ENCODE data around the gene SLC45A2. TPM values are rescaled to one million over a fixed set of nuclear protein-coding genes. Genes with fewer than 3 reads are reported as not detected.

Gene SLC45A2
- total and polyA plus RNA-seq, 2 of the 8 experiments (the other 6 are each of a cell fraction or from before 2014, with no cell fraction given): 0.09 TPM; not detected in 1

- H3K27me3 ChIP-seq (replicated peaks in 1 of 4; ENCODE audit: control insufficient read depth in 3 of 4, extremely low read depth in 1 of 4, insufficient read depth in 3 of 4, low read length in 3 of 4): peaks cover 0 to 17% (median 13%) of the 10 kb centered on the region in 4 experiments; a peak in 5 of 7 replicates
- ChIA-PET CTCF (ENCODE audit: partially characterized antibody) (interaction anchor here (0.5 to 1.3 kb wide), 6 partner anchors 22 to 146 kb away, joined by 3 to 7 read pairs (median 4); no protein-coding TSS in a partner anchor), POLR2A (ENCODE audit: partially characterized antibody) (interaction anchor here (0.9 kb wide), 1 partner anchor 476 kb away, joined by 3 read pairs; no protein-coding TSS in a partner anchor)
- no peak overlapping the region for H3K23ac ChIP-seq (ENCODE audit: insufficient read length)
- no peaks in the 10 kb centered on the region for H3K36me3 ChIP-seq (ENCODE audit: control insufficient read depth in 2 of 4, insufficient read depth in 4 of 4, low read length in 3 of 4)
- DNase-seq (ENCODE audit: low read depth in 1 of 2, low spot score in 2 of 2) (no peak), FAIRE-seq (no peak)
- H3K4ac ChIP-seq (replicated peaks; ENCODE audit: insufficient read length, low read depth, low read length): no peak overlapping the region
- H2AK5ac ChIP-seq (ENCODE audit: low read depth, low read length): no peak overlapping the region
- no peak overlapping the region for H3K4me3 ChIP-seq (ENCODE audit: extremely low read depth in 1 of 4, insufficient read depth in 2 of 4, low read depth in 3 of 4, low read length in 4 of 4)
- H3K14ac ChIP-seq (ENCODE audit: insufficient read length): no peak overlapping the region
- no peak overlapping the region for H4K91ac ChIP-seq (replicated peaks; ENCODE audit: insufficient read length, low read length)
- 93% methylated on average over 8 of the region's 8 CpGs; no CpG with 5 or more reads in 1 of the 2 experiments for WGBS, 2 experiments (ENCODE audit: extremely low coverage in 1 of 2, insufficient coverage in 1 of 2, insufficient read length in 1 of 2, insufficient replicate concordance in 2 of 2, low coverage in 1 of 2, low lambda C conversion rate in 2 of 2, missing lambda C conversion rate in 1 of 2)
- H3K23me2 ChIP-seq (ENCODE audit: low read depth, low read length): peaks cover 7% of the 10 kb centered on the region
- no peak overlapping the region for H2BK12ac ChIP-seq (ENCODE audit: low read depth, low read length)
- no peak overlapping the region for H2AFZ ChIP-seq (ENCODE audit: low read length)
- H3K4me2 ChIP-seq (ENCODE audit: insufficient read depth in 1 of 2, low read depth in 2 of 2, low read length in 2 of 2): no peak overlapping the region
- H2BK15ac ChIP-seq (ENCODE audit: low read length): no peak overlapping the region
- no peaks in the 10 kb centered on the region for H3K9me3 ChIP-seq (ENCODE audit: insufficient read depth in 2 of 2, low read depth in 1 of 2, low read length in 1 of 2)
- no peaks in the 10 kb centered on the region for H3K79me2 ChIP-seq (ENCODE audit: control insufficient read depth in 1 of 2, insufficient read depth in 2 of 2, low read length in 2 of 2)
- no peak overlapping the region for H2BK120ac ChIP-seq (replicated peaks; ENCODE audit: low read depth, low read length)
- no peak overlapping the region for H3K18ac ChIP-seq (ENCODE audit: extremely low read depth, low read length)
- H3K4me1 ChIP-seq (replicated peaks in 1 of 4; ENCODE audit: control insufficient read depth in 3 of 4, insufficient read depth in 4 of 4, low read length in 3 of 4): peaks cover 0 to 6% (median 3%) of the 10 kb centered on the region in 4 experiments; a peak in 3 of 7 replicates
- H3K9ac ChIP-seq (replicated peaks in 1 of 4; ENCODE audit: extremely low read depth in 1 of 4, low read depth in 3 of 4, low read length in 3 of 4): no peak overlapping the region
- no peak overlapping the region for H3K27ac ChIP-seq (ENCODE audit: low read depth, low read length)
- no peak overlapping the region for H2BK20ac ChIP-seq (ENCODE audit: low read length)
- no peak overlapping the region for H4K8ac ChIP-seq (ENCODE audit: extremely low read depth, insufficient read depth, low read length)
- no peak overlapping the region for H3K56ac ChIP-seq (replicated peaks; ENCODE audit: insufficient read length, low read depth, low read length)
- H4K5ac ChIP-seq (ENCODE audit: insufficient read length, low read depth, low read length): no peak overlapping the region
- no peak overlapping the region for H2BK5ac ChIP-seq (ENCODE audit: low read depth, low read length)
- no peaks in the 10 kb centered on the region for H4K20me1 ChIP-seq (replicated peaks in 1 of 2; ENCODE audit: control insufficient read depth in 1 of 2, insufficient read depth in 2 of 2, low read length in 2 of 2)
- H3K79me1 ChIP-seq (ENCODE audit: low read depth, low read length): no peaks in the 10 kb centered on the region
- TF ChIP-seq SIN3A (conservative IDR thresholded peaks at IDR 0.05 in 1 of 2, IDR thresholded peaks at IDR 0.05 in 1 of 2; ENCODE audit: low read depth in 1 of 2, low read length in 2 of 2): no peak
- no peak for TF ChIP-seq SRF (IDR thresholded peaks at IDR 0.05; ENCODE audit: low read depth, low read length)
- no peak for TF ChIP-seq KDM4A (IDR thresholded peaks at IDR 0.05; ENCODE audit: low read depth, low read length, severe bottlenecking)
- TF ChIP-seq CBX8 (IDR thresholded peaks at IDR 0.05; ENCODE audit: borderline replicate concordance, low read depth, low read length): no peak
- no peak for TF ChIP-seq HDAC2 (IDR thresholded peaks at IDR 0.05; ENCODE audit: borderline replicate concordance in 1 of 2, low read depth in 2 of 2, low read length in 2 of 2)
- no peak for TF ChIP-seq ASH2L (IDR thresholded peaks at IDR 0.05; ENCODE audit: low read length)
- no peak for TF ChIP-seq CBX5 (IDR thresholded peaks at IDR 0.05; ENCODE audit: low read depth, low read length)
- no peak for TF ChIP-seq BRCA1 (IDR thresholded peaks at IDR 0.05; ENCODE audit: low read depth, low read length)
- no peak for TF ChIP-seq TBP (IDR thresholded peaks at IDR 0.05; ENCODE audit: low read depth, low read length)
Observed at GRCh38 chr5:33939556-33940262, 44.8 kb downstream of the SLC45A2 start.
